NT2/D1 (cell line): ENCODE data around the gene IYD.
"Not testable (repeated sequence)": the region's sequence is repeated elsewhere in the genome, so short reads cannot be mapped to it uniquely, and the experiment has no call there.

Experiments used
- DNase-seq: peaks from one replicate; pipeline ENCODE4 v3.0.0-alpha.2; 2011; ENCODE audit warnings: low read depth, low spot score
- H3K27me3 ChIP-seq: 2 replicates; pipeline ENCODE4 v1.6.0; 2011; ENCODE audit warnings: mild to moderate bottlenecking; ENCODE audit not compliant: insufficient read length, insufficient read depth
- H3K36me3 ChIP-seq: 2 replicates; pipeline ENCODE4 v1.6.1; 2011; ENCODE audit warnings: mild to moderate bottlenecking, low read length, mixed read lengths; ENCODE audit not compliant: insufficient read depth, insufficient read length
- H3K4me1 ChIP-seq: 2 replicates; pipeline ENCODE4 v1.5.1; 2011; ENCODE audit not compliant: insufficient read depth, insufficient read length
- H3K4me3 ChIP-seq: 2 replicates; pipeline ENCODE4 v1.5.1; 2011; ENCODE audit warnings: low read depth; ENCODE audit not compliant: insufficient read length
- H3K9ac ChIP-seq: 2 replicates; pipeline ENCODE4 v1.6.0; 2011; ENCODE audit warnings: low read depth; ENCODE audit not compliant: insufficient read length
- H3K9me3 ChIP-seq: 2 replicates; pipeline ENCODE4 v1.5.1; 2011; ENCODE audit warnings: mild to moderate bottlenecking, low read length; ENCODE audit not compliant: insufficient read depth
- SUZ12 ChIP-seq: IDR thresholded peaks from 2 replicates; pipeline ENCODE4 v1.6.1; 2011; ENCODE audit not compliant: insufficient read length, insufficient read depth; ENCODE audit errors: extremely low read depth
- YY1 ChIP-seq: IDR thresholded peaks from 2 replicates; pipeline ENCODE4 v1.6.1; 2011; ENCODE audit not compliant: insufficient read length, insufficient read depth
- ZNF274 ChIP-seq: IDR thresholded peaks from 2 replicates; pipeline ENCODE4 v1.6.1; 2011; ENCODE audit warnings: mild to moderate bottlenecking, low read depth, low read length

Gene IYD

GRCh38 chr6:150366118-150366778 lies 2.6 kb upstream of the IYD start:
- Histone ChIP-seq H3K4me1 (no peaks in the 10 kb centered on the region), H3K9ac (no peak overlapping the region), H3K27me3 (no peaks in the 10 kb centered on the region), H3K36me3 (no peaks in the 10 kb centered on the region), H3K9me3 (no peaks in the 10 kb centered on the region), H3K4me3 (no peak overlapping the region)
- TF ChIP-seq SUZ12 (no peak), ZNF274 (no peak), YY1 (no peak)
- no peak for DNase-seq

- H3K27me3 ChIP-seq, result no peaks in the 10 kb centered on the region
- no peak for TF ChIP-seq YY1
- no peak for TF ChIP-seq SUZ12
- TF ChIP-seq ZNF274, result no peak
- no peaks in the 10 kb centered on the region for H3K4me1 ChIP-seq
These were observed 596 bp downstream of the IYD start for GRCh38 chr6:150369408-150369807.

GRCh38 chr6:150370112-150370511 lies 1.3 kb downstream of the IYD start:
- Histone ChIP-seq H3K4me1 (no peaks in the 10 kb centered on the region), H3K4me3 (no peak overlapping the region), H3K27me3 (no peaks in the 10 kb centered on the region), H3K36me3 (no peaks in the 10 kb centered on the region), H3K9me3 (no peaks in the 10 kb centered on the region), H3K9ac (no peak overlapping the region)
- no peak for DNase-seq
- TF ChIP-seq ZNF274 (no peak), SUZ12 (no peak), YY1 (no peak)

More at GRCh38 chr6:150369408-150369807, 596 bp downstream of the IYD start:
- Histone ChIP-seq H3K36me3 (no peaks in the 10 kb centered on the region), H3K9me3 (no peaks in the 10 kb centered on the region), H3K4me3 (no peak overlapping the region), H3K9ac (no peak overlapping the region)
- DNase-seq, result no peak

- no peak overlapping the region for H3K9ac ChIP-seq
- DNase-seq, result no peak
- no peaks in the 10 kb centered on the region for H3K9me3 ChIP-seq
- H3K36me3 ChIP-seq, result no peaks in the 10 kb centered on the region
- no peak overlapping the region for H3K4me3 ChIP-seq
- H3K27me3 ChIP-seq, result no peaks in the 10 kb centered on the region
- TF ChIP-seq SUZ12 (no peak), ZNF274 (no peak), YY1 (no peak)
- no peaks in the 10 kb centered on the region for H3K4me1 ChIP-seq
These were observed 2.5 kb downstream of the IYD start for GRCh38 chr6:150371356-150371755.

- H3K4me1 ChIP-seq, result no peaks in the 10 kb centered on the region
- DNase-seq, result no peak
- H3K36me3 ChIP-seq, result no peaks in the 10 kb centered on the region
- no peak overlapping the region for H3K9ac ChIP-seq
- no peak overlapping the region for H3K4me3 ChIP-seq
- H3K9me3 ChIP-seq, result no peaks in the 10 kb centered on the region
- TF ChIP-seq YY1, result no peak
- no peak for TF ChIP-seq SUZ12
- H3K27me3 ChIP-seq, result no peaks in the 10 kb centered on the region
These were observed 3.2 kb downstream of the IYD start for GRCh38 chr6:150372051-150372450.

- no peaks in the 10 kb centered on the region for H3K36me3 ChIP-seq
- no peak overlapping the region for H3K4me3 ChIP-seq
- no peaks in the 10 kb centered on the region for H3K4me1 ChIP-seq
- no peaks in the 10 kb centered on the region for H3K27me3 ChIP-seq
- H3K9ac ChIP-seq, result no peak overlapping the region
- no peak for DNase-seq
- H3K9me3 ChIP-seq, result no peaks in the 10 kb centered on the region
- no peak for TF ChIP-seq YY1
- no peak for TF ChIP-seq ZNF274
- no peak for TF ChIP-seq SUZ12
These were observed 4.5 kb downstream of the IYD start for GRCh38 chr6:150373260-150373701.

GRCh38 chr6:150374346-150374745 lies 5.5 kb downstream of the IYD start:
- H3K9ac ChIP-seq, H3K9me3 ChIP-seq, H3K27me3 ChIP-seq, DNase-seq, H3K4me3 ChIP-seq, H3K4me1 ChIP-seq, H3K36me3 ChIP-seq: not testable (repeated sequence)
